ENCODE measurements around the gene TULP3.
"Not testable (repeated sequence)": the region's sequence is repeated elsewhere in the genome, so short reads cannot be mapped to it uniquely, and the experiment has no call there.

The TULP3 gene

DNA sequence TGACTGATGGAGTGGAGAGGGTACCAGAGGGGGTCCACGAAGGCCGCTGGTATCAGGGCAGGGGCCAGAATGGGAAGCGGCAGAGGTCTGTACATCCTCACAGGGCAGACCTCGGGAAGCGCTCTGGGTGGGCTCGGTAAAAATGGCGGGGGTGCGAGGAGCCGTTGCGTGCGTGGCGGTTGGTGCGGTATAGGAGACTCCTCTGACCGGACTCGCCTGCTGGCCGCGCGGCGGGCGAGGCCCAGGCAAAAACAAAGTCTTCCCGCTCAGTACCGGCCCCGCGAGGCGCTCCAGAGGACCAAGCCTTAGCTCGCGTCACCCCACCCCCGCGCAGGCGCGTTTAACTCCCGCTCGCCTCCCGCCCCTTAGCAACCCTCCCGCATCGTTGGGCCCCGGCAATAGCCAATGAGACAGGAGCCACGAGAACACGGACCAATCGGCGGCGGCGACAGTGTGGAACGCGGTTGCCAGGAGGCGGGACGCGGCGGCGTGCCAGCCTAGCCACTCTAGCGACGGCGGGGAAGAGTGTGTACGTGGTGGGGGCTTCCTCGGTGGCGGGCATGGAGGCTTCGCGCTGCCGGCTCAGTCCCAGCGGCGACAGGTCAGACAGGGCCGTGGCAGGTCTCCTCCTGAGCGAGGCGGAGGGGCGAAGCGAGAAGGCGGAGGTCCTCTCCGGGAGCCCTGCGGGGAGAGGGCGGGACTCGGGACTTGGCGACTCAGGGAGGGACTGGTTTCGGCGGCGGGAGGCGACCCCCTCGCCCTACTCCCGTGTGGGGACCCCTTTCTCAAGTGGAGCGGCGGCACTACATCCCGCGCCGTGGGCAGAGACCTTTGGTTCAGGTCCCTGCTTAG lies at the start of gene TULP3:
Gene TULP3 (plus strand): TSS at position 504 of the 852 bp plus-strand sequence. CDS start 57 bp downstream, at position 561.
- peak; percentile 96 to 100 (median 99) for DNase-seq

DNA sequence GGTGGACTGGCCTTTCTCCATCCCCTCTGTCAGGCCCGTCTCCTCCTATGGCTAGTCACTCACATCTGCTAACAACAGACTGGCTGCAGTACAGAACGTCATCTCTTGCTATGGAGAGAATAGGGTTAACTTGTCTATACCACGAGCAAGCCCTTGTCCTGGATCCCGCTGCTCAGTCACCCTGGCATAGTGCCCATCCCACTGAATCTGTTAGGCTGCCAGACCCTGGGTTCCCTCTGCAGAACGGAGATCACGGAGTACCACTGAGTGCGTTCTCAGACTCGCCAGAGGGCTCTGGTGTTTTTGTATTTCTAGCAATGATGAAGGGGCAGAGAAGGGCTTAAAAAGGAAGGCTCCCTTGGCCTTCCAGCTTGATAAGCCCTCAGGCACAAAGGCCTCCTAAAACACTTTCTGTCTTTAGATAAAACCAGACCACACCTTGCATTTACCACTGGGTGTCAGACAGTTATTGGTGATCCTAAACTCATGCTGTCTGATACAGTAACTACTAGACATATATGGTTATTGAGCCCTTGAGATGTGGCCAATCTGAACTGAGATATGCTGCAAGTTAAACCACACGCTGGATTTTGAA lies 49.5 kb upstream of the TULP3 start:
- DNase-seq: no peak

DNA sequence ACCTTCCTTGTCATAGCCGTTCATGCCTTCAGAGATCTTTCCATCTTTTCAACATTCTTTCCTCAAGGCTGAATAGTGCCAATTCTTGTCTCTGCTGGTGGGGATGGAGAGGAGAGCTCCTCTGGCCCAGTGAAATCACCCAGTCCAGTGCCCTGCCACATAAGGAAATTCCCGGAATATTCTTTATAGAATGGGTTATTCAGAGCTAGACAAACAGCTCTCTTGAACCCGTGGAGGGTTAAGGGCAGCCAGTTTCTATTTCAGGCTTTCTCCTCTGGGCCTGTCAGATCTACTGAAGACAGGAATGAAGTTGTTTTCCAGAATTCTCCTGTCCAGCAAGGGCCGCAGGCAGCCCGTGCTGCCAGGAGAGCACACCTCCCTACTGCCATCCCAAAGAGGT lies 47.7 kb upstream of the TULP3 start:
- DNase-seq: no peak

DNA sequence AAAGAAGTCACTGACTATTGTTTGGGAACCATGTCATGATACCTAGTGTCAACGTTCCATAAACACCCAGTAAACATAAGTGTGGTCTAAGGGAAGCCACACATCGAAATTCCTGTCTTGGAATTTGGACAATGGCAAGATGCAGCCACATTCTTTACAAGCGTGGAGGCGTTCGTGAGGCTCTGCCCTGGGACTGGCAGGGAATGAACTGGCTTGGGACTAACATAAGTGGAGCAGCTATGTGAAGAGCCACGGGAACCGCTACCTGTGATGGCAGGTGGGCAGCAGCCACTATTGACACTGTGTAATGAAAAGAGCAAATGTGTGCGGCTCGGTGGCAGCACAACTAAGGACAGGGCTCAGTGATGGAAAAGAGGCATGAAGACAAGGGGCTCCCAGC lies 45.9 kb upstream of the TULP3 start:
- DNase-seq: no peak

DNA sequence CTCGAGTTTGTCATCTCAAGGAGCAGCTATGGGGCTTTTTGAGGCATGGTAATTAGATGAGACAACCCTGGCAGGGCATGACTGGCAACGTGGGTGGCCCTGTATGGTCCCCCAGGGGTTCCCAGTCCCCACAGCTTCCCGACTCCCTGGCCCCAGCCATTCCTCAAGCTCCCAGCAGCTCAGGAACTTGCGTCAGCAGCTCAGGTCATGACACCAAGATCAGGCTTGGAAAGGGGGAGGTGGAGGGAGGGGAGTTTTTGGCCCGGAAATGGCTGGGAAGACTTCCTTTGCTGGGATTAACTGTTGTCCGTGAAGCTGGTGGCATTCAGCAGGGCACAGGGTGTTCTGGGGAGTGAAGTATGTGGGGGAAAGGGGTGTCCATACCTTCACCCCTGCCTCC lies 45.4 kb upstream of the TULP3 start:
- DNase-seq: no peak

DNA sequence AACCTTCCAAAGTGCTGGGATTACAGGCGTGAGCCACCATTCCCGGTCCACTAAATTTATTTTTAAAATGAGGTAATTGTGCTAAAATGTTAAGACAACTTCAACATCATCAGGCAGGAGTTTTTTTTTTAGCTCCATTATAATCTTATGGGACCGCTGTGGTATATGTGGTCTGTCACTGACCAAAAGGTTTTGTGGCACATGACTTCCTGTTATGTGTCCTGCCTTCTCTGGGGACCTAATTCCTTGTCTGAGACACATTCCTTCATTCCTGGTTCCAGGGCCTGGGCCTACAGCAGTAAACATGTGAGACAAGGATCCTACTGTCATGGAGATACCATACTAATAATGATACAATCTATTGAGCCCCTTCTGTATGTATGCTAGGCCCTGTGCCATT lies 38.8 kb upstream of the TULP3 start:
- DNase-seq: no peak

GRCh38 chr12:2853626-2854025 lies 37.1 kb upstream of the TULP3 start:
- peak; percentile 18 to 54 (median 32) for DNase-seq

- DNase-seq: no peak
Measured at GRCh38 chr12:2854669-2855453, 35.8 kb upstream of the TULP3 start.

DNA sequence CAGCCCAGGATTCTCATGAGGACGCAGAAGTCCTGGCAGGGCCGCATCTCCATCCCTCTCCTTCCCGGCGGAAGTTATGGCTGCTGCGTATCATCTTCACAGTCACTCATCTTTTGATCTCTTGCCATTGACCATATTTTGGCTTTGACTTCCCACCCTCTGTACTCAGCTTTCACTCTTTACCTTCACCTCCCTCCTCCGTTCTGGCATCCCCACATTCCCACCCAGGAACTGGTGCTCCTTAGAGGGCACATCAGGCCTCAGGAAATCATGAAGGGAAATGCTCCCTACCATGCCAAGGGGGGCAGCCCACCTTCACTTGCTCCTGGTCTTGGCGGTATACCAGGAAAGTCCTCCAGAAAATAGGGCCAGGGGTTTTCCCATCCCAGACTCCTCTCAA lies 35.1 kb upstream of the TULP3 start:
- no peak for DNase-seq

- peak in 1 of 3 experiments; percentile 31 for DNase-seq
Measured at GRCh38 chr12:2856051-2856450, 34.6 kb upstream of the TULP3 start.

DNA sequence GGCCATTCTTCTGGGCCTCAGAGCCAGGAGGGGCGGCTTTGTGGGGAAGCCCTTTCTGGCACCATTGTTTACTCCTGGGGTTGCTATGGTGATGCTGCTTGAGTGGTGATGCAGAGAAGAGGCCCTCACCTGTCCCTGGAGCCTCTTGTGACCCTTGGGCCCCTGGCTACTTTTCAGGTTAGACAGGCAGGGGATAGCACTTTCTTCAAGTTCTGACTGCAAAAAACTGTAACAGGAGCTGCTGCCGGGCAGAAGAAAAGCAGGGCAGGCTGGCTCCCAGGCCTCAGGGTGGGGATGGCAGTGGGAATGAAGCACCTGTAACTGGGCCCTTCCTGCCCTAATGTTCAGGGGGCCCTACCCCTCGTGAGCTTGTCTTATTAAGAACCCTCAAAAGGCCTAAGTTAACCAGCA lies 33.7 kb upstream of the TULP3 start, which contains the start of gene TEX52:
Gene TEX52 (minus strand): TSS at position 19 of the 411 bp plus-strand sequence. CDS start 13 bp downstream, at position 6.
- peak; percentile 25 to 92 (median 74) for DNase-seq

DNA sequence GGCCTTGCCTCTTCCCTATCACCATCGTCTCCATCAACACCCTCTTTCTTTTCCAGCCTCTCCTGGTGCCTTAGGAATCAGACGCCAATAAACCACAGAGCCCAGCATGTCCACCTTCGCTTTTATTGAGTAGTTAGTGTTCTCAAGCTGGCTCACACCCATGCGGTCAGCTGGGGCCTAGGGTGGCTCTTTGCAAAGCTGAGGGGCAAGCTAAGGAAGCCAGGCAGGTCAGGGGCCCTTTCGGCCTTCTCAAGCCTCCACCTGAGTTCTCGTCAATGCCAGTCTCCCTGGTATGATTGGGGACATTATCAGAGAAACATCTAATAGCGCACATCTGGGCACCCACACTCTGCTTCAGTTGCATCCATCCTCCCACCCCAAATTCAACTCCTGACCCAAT lies 33.1 kb upstream of the TULP3 start:
- DNase-seq: no peak

DNA sequence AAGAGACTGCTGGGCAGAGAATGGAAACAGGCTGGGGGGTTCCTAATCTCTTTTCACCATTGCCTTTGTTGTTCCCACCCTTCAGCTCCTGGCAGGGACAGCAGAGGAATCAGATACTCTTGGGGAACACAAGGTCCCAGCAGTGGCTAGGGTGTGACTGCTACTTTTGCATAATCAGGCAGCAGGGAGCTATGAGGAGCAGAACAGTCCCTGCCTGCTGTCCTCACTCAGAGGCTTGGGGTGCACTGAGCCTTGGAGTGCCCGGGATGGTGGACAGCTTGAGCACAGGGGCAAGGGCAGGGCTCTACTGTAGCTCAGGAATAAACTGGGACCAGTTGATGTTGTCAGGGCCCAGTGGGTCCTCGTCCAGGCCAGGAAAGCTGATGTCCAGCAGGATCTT lies 32.4 kb upstream of the TULP3 start:
- no peak for DNase-seq

DNA sequence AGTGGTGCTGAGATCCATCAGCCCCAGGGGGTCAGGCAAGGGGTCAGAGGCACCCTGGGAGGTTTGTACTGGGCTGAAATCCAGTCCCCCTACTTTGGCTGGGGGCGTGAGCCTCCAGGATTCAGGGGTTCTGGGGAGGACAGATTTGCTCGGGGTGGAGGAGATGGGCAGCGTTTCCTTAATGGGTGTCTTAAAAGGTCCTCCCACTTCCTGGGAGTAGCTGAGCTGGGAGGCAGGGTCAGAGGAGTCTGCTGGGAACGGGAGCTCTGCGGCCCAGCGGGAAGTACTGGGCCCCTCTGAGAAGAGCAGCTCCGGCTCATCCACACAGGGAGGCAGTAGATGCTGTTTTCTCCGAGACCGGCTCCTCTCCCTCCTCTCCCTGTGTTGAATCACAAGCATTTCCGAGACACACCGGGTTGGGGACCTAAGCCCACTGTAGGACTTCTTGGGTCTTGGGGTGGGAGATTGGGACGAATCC lies 31.7 kb upstream of the TULP3 start:
- no peak for DNase-seq

- DNase-seq: no peak
Measured at GRCh38 chr12:2860170-2860569, 30.5 kb upstream of the TULP3 start.

- no peak for DNase-seq
Measured at GRCh38 chr12:2862876-2863275, 27.8 kb upstream of the TULP3 start.

DNA sequence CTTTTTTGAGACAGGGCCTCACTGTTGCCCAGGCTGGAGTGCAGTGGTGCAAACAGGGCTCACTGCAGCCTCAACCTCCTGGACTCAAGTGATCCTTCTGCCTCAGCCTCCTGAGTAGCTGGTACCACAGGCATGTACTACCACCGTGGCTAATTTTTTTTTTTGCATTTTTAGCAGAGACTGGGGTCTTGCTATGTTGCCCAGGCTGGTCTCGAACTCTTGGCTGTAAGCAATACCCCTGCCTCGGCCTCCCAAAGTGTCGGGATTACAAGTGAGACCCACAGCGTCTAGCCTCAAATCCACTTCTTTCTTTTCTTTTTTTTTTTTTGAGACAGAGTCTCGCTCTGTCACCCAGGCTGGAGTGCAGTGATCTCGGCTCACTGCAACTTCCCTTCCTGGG lies 27.3 kb upstream of the TULP3 start:
- not testable (repeated sequence) for DNase-seq

- no peak for DNase-seq
Measured at GRCh38 chr12:2864198-2864597, 26.5 kb upstream of the TULP3 start.

GRCh38 chr12:2868986-2869632 lies 21.6 kb upstream of the TULP3 start:
- not testable (repeated sequence) for DNase-seq

- DNase-seq: peak in 2 of 3 experiments; percentile 77 to 91
Measured at GRCh38 chr12:2876431-2877046, 14.2 kb upstream of the TULP3 start.

DNA sequence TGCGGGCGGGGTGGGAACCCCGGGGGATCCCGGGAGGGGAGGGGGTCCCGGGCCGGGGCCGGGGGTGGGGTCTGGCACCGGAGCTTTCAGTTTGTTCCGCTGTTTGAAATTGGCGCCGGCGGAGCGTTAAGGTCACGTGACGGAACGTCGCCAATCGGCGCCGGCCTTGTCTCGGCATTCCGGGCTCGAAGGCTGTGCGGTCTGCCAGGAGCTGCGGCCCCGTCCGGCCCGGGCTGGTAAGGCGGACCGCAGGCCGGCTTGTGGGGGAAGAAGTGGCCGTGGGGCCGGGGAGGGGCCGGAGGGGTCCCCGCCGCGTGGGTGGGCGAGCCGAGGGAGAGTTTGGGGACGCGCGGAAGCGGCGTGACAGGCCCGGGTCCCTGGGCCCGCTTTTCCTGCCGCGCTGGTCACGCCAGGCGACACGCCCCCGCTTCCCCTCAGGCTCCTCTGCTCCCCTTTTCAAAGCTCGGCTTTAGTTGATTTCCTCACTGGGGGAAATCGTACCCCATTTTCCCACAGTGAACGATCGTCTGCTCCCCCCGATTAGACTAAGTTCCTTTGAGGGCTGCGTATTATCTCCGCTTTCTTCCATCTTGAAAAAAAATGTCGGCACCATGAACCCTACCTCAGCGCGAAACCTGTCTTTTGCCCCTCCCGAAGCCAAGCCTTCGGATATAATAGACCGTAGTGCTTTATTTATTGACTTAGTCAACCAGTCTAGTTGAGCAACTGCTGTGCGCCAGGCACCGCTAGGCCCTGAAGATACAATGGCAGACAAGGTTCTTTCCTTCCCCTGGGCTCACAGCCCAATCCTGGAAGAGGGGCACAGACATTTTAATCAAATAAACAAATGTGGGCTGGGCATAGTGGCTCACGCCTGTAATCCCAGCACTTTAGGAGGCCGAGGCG lies 13.4 kb upstream of the TULP3 start, which contains the start of the genes FOXM1 and RHNO1:
Gene FOXM1 (minus strand): TSS at position 128 of the 906 bp plus-strand sequence. CDS start 2,696 bp downstream, outside the sequence.
Gene RHNO1 (plus strand): TSS at position 177 of the 906 bp plus-strand sequence. CDS start 8,144 bp downstream, outside the sequence.
- peak; percentile 88 to 96 (median 93) for DNase-seq

All from NCI-H1417 (cell line).